ENCODE data around the gene VWA5B2. TPM values are rescaled to one million over a fixed set of nuclear protein-coding genes. Genes with fewer than 3 reads are reported as not detected.

Gene VWA5B2
- total RNA-seq, 1 experiment from 2014 or later: 10.6 TPM

DNA sequence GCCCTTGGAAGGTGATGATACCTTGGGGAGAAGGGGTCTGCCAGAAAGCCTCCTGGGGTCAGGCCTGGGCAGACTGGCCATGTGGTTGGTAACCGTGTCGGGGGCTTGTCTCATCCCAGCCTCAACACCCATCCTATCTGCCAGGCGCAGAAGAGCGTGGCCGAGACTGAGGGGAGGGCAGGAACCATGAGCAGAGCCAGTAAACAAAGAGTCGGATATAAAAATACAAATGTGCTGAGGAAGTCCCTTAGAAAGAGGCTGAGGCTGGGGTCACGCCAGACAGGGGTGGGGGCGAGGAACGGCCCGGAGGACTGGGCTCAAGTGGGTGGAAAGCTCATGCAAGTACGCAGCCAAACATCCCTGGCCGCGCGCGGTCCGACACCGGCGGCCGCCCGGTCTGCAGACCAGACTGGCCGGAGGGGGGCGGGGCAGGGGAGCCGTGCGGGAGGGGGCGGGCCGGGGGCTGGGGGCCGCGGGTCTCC is 30.1 kb downstream of the VWA5B2 start:
- Histone ChIP-seq H3K4me2 (ENCODE audit: low read length) (no peak overlapping the region), H3K27ac (ENCODE audit: low read depth, low read length) (no peak overlapping the region)

More for the DNA sequence above, 30.1 kb downstream of the VWA5B2 start:
- H3K4me3 ChIP-seq (replicated peaks in 1 of 2; ENCODE audit: low read depth in 1 of 2, low read length in 2 of 2): no peak overlapping the region
- intact Hi-C loops (cut with micrococcal nuclease): no loop called here
- no peaks in the 10 kb centered on the region for H3K9me2 ChIP-seq (ENCODE audit: insufficient read depth)
- no peak for ATAC-seq
- H2AFZ ChIP-seq (ENCODE audit: low read depth, low read length, poor library complexity, severe bottlenecking): no peak overlapping the region
- DNase-seq (ENCODE audit: low read depth, low spot score): no peak
- BruUV-seq (replicated peaks): TSS peak; percentile 15
- CTCF ChIA-PET: no interaction called here
- POLR2A ChIA-PET: no interaction called here
- no peaks in the 10 kb centered on the region for H4K20me1 ChIP-seq (ENCODE audit: insufficient read depth)
- no peaks in the 10 kb centered on the region for H3K79me2 ChIP-seq (ENCODE audit: insufficient read depth, low read length)
- H3K9ac ChIP-seq (ENCODE audit: low read length): no peak overlapping the region
- no peaks in the 10 kb centered on the region for H3K27me3 ChIP-seq (ENCODE audit: insufficient read depth, low read length)
- TF ChIP-seq, protein P1, sequence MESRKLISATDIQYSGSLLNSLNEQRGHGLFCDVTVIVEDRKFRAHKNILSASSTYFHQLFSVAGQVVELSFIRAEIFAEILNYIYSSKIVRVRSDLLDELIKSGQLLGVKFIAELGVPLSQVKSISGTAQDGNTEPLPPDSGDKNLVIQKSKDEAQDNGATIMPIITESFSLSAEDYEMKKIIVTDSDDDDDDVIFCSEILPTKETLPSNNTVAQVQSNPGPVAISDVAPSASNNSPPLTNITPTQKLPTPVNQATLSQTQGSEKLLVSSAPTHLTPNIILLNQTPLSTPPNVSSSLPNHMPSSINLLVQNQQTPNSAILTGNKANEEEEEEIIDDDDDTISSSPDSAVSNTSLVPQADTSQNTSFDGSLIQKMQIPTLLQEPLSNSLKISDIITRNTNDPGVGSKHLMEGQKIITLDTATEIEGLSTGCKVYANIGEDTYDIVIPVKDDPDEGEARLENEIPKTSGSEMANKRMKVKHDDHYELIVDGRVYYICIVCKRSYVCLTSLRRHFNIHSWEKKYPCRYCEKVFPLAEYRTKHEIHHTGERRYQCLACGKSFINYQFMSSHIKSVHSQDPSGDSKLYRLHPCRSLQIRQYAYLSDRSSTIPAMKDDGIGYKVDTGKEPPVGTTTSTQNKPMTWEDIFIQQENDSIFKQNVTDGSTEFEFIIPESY (IDR thresholded peaks at IDR 0.05; ENCODE audit: extremely low read depth, insufficient replicate concordance, low read length): no peak
- TF ChIP-seq YY1 (IDR thresholded peaks at IDR 0.05; ENCODE audit: extremely low read depth, insufficient replicate concordance, low read depth, low read length): no peak
- TF ChIP-seq, protein P2, sequence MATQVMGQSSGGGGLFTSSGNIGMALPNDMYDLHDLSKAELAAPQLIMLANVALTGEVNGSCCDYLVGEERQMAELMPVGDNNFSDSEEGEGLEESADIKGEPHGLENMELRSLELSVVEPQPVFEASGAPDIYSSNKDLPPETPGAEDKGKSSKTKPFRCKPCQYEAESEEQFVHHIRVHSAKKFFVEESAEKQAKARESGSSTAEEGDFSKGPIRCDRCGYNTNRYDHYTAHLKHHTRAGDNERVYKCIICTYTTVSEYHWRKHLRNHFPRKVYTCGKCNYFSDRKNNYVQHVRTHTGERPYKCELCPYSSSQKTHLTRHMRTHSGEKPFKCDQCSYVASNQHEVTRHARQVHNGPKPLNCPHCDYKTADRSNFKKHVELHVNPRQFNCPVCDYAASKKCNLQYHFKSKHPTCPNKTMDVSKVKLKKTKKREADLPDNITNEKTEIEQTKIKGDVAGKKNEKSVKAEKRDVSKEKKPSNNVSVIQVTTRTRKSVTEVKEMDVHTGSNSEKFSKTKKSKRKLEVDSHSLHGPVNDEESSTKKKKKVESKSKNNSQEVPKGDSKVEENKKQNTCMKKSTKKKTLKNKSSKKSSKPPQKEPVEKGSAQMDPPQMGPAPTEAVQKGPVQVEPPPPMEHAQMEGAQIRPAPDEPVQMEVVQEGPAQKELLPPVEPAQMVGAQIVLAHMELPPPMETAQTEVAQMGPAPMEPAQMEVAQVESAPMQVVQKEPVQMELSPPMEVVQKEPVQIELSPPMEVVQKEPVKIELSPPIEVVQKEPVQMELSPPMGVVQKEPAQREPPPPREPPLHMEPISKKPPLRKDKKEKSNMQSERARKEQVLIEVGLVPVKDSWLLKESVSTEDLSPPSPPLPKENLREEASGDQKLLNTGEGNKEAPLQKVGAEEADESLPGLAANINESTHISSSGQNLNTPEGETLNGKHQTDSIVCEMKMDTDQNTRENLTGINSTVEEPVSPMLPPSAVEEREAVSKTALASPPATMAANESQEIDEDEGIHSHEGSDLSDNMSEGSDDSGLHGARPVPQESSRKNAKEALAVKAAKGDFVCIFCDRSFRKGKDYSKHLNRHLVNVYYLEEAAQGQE (IDR thresholded peaks at IDR 0.05; ENCODE audit: low read depth): no peak
- TF ChIP-seq FOSL1 (IDR thresholded peaks at IDR 0.05; ENCODE audit: low read depth): no peak
- TF ChIP-seq SIN3A (IDR thresholded peaks at IDR 0.05; ENCODE audit: low read depth): no peak
- TF ChIP-seq, protein P3, sequence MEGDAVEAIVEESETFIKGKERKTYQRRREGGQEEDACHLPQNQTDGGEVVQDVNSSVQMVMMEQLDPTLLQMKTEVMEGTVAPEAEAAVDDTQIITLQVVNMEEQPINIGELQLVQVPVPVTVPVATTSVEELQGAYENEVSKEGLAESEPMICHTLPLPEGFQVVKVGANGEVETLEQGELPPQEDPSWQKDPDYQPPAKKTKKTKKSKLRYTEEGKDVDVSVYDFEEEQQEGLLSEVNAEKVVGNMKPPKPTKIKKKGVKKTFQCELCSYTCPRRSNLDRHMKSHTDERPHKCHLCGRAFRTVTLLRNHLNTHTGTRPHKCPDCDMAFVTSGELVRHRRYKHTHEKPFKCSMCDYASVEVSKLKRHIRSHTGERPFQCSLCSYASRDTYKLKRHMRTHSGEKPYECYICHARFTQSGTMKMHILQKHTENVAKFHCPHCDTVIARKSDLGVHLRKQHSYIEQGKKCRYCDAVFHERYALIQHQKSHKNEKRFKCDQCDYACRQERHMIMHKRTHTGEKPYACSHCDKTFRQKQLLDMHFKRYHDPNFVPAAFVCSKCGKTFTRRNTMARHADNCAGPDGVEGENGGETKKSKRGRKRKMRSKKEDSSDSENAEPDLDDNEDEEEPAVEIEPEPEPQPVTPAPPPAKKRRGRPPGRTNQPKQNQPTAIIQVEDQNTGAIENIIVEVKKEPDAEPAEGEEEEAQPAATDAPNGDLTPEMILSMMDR (IDR thresholded peaks at IDR 0.05 in 2 of 3, conservative IDR thresholded peaks at IDR 0.05 in 1 of 3; ENCODE audit: borderline replicate concordance in 1 of 3, insufficient read depth in 1 of 3, low read depth in 2 of 3, low read length in 2 of 3): no peak
- H3K9me3 ChIP-seq (ENCODE audit: control insufficient read depth in 1 of 2, insufficient read depth in 1 of 2, low read depth in 1 of 2, low read length in 2 of 2): no peaks in the 10 kb centered on the region
- RAD21 ChIA-PET (ENCODE audit: low non-redundant PET in 1 of 2, low total read pairs in 2 of 2, uncharacterized antibody in 2 of 2, unreplicated experiment in 2 of 2): no interaction called here
- peaks cover 3 to 24% of the 10 kb centered on the region in 2 experiments; a peak in 3 of 4 replicates for H3K4me1 ChIP-seq (ENCODE audit: control insufficient read depth in 1 of 2, insufficient read depth in 2 of 2, low read length in 2 of 2)
- no peaks in the 10 kb centered on the region; a peak in 1 of 4 replicates for H3K36me3 ChIP-seq (ENCODE audit: control insufficient read depth in 1 of 2, insufficient read depth in 2 of 2, low read length in 2 of 2)
